Pancreas (tissue), 10 donors: Measurements from ENCODE around the gene ATG2B. TPM values are rescaled to one million over a fixed set of nuclear protein-coding genes. Genes with fewer than 3 reads are reported as not detected.

Experiments
- ATAC-seq, 4 donors: fragments of 200-7000 bp; cut with Tn5 transposase; one replicate each; pipeline versions ENCODE4 v1.8.0 to v1.9.1; 2020; ENCODE audit warnings: mild to moderate bottlenecking in 4 of 4, moderate library complexity in 4 of 4
- DNase-seq, 6 donors: peaks; one replicate each; pipeline ENCODE4 v3.0.0-alpha.2; 2020
- FAIRE-seq: peaks from 2 replicates; lab custom pipeline; 2012; peaks lifted over from hg19 to GRCh38; lab: Jason Lieb, UNC
- H3K27ac ChIP-seq, 4 donors: fragments of 200-600 bp; sonication (generic); 1 replicate in 3 of 4; 2 replicates in 1 of 4; pipeline versions ENCODE4 v1.5.0 to v1.8.0; 2020
- H3K27me3 ChIP-seq, 4 donors: fragments of 200-600 bp; one replicate each; pipeline ENCODE4 v1.8.0; 2021
- H3K36me3 ChIP-seq, 3 donors: fragments of 200-600 bp; sonication (generic) in 1 of 3; one replicate each; pipeline versions ENCODE4 v1.5.0 to v1.8.0; 2020 to 2021
- H3K4me1 ChIP-seq, 3 donors: fragments of 200-600 bp; one replicate each; pipeline ENCODE4 v1.8.0; 2021
- H3K4me3 ChIP-seq, 4 donors: fragments of 200-600 bp; sonication (generic) in 2 of 4; one replicate each; pipeline versions ENCODE4 v1.5.0 to v1.8.0; 2020 to 2021
- H3K9me3 ChIP-seq, 4 donors: fragments of 200-600 bp; one replicate each; pipeline ENCODE4 v1.8.0; 2021
- WGBS, 2 donors: extraction: QIAGEN DNeasy Blood & Tissue Kit; methylation state at CpG; one replicate each; pipeline ENCODE4 v1.1.7; 2013; 5-methylcytosine and 5-hydroxymethylcytosine counted together
- intact Hi-C, 3 donors: fragments of 100-400 bp; cut with DNase I; formaldehyde crosslinking; loops; one replicate each; pipeline versions ENCODE4 v1.11.1 to v1.14.2; 2022
- polyA plus RNA-seq, 2 donors: library from polyadenylated mRNA; stranded (reverse); fragments of 200-250 nt; gene quantifications; one replicate each; pipeline ENCODE4 v1.2.3, GENCODE V29; 2013
- total RNA-seq, 6 donors: library from RNA; stranded (reverse); fragmentation: NEBNext Ultra II Directional in 4 of 6; extraction: Animal tissue kit (Norgen Biotek cat#: 25700) in 4 of 6; gene quantifications; one replicate each; pipeline versions ENCODE4 v1.2.1 to v1.2.4, GENCODE V29; 2021 to 2023
- TF ChIP-seq, protein P1 (sequence below), 4 donors: fragments of 200-600 bp; sonication (generic) in 3 of 4; IDR thresholded peaks; one replicate each; pipeline versions ENCODE4 v1.5.0 to v1.8.0; 2021; ENCODE audit warnings: antibody characterized with exemption in 4 of 4
- donor health status: healthy with polysubstance abuse.
- donor health status: DM: no; HTN: no; CAD: no; lungs with moderate emphysema.
- donor health status: DM: no; HTN: no; CAD: no.
- donor health status: control.
- donor health status: control.
- donor health status: Bipolar disorder and iron deficiency.
- donor health status: DM: yes; HTN: yes; CAD: no.
- donor health status: DM: no; HTN: no; CAD: no.
- donor health status: DM: no; HTN: no; CAD: no.
- donor health status: DM: yes; HTN: yes; CAD: no.

The ATG2B gene
- total and polyA plus RNA-seq, 8 donors: 7.4 to 23.4 (median 19.7) TPM

GRCh38 chr14:96272777-96273473 is 90.2 kb downstream of the ATG2B start:
- H3K27ac ChIP-seq: peak overlapping the region in 1 of 4 donors; percentile 51
- DNase-seq: peak in 1 of 6 donors; percentile 47
- no peaks in the 10 kb centered on the region for H3K36me3 ChIP-seq
- H3K27me3 ChIP-seq: no peaks in the 10 kb centered on the region
- H3K4me3 ChIP-seq: no peak overlapping the region
- TF ChIP-seq, protein P1, sequence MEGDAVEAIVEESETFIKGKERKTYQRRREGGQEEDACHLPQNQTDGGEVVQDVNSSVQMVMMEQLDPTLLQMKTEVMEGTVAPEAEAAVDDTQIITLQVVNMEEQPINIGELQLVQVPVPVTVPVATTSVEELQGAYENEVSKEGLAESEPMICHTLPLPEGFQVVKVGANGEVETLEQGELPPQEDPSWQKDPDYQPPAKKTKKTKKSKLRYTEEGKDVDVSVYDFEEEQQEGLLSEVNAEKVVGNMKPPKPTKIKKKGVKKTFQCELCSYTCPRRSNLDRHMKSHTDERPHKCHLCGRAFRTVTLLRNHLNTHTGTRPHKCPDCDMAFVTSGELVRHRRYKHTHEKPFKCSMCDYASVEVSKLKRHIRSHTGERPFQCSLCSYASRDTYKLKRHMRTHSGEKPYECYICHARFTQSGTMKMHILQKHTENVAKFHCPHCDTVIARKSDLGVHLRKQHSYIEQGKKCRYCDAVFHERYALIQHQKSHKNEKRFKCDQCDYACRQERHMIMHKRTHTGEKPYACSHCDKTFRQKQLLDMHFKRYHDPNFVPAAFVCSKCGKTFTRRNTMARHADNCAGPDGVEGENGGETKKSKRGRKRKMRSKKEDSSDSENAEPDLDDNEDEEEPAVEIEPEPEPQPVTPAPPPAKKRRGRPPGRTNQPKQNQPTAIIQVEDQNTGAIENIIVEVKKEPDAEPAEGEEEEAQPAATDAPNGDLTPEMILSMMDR (IDR thresholded peaks at IDR 0.05): no peak
- ATAC-seq: peak in 3 of 4 donors; percentile 16 to 26 (median 17)
- whole genome bisulfite sequencing, 2 donors: 19 to 23% methylated on average over 3 of the region's 3 CpGs
- peaks cover 0 to 4% (median 0%) of the 10 kb centered on the region in 4 donors for H3K9me3 ChIP-seq
- FAIRE-seq: no peak
- H3K4me1 ChIP-seq: peaks cover 7 to 32% (median 24%) of the 10 kb centered on the region in 3 donors
- intact Hi-C loops: loop anchor here (5.0 to 10.0 kb wide), 2 partner anchors 171 to 178 kb away; no protein-coding TSS in a partner anchor

GRCh38 chr14:96271421-96271762 is 91.7 kb downstream of the ATG2B start:
- WGBS, 2 donors: 97 to 100% methylated on average over 1 of the region's 1 CpG
- ATAC-seq (no peak), FAIRE-seq (no peak), DNase-seq (no peak)
- intact Hi-C loops: loop anchor here (5.0 to 10.0 kb wide), 2 partner anchors 169 to 177 kb away; no protein-coding TSS in a partner anchor
- TF ChIP-seq, protein P1 (IDR thresholded peaks at IDR 0.05): no peak
- Histone ChIP-seq H3K4me1 (peaks cover 7 to 32% (median 27%) of the 10 kb centered on the region in 3 donors), H3K27ac (peak overlapping the region in 1 of 4 donors; percentile 81), H3K9me3 (no peaks in the 10 kb centered on the region), H3K36me3 (no peaks in the 10 kb centered on the region), H3K4me3 (no peak overlapping the region), H3K27me3 (no peaks in the 10 kb centered on the region)

- FAIRE-seq: no peak
Observed at GRCh38 chr14:96270565-96271420, 92.3 kb downstream of the ATG2B start.

DNA sequence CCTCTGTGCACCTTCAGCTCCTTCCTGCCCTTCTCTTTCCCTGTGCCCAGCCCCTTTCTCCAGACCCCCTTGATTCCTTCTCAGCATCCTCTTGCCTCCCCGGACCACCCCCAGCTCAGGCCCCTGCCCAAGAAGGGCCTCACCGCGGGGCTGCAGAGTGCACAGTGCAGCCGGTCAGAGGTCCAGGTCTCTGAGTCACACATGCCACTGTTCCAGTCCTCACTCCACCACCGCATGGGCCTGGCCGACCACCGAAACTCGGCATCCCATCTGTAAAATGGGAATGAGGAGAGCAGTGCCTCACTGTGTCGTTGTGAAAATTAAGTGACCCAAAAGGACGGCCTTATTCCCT is 93.8 kb downstream of the ATG2B start:
- 72 to 77% methylated on average over 10 of the region's 10 CpGs for WGBS, 2 donors
- Histone ChIP-seq H3K27ac (peak overlapping the region; percentile 59 to 81 (median 74)), H3K4me1 (peaks cover 7 to 22% (median 19%) of the 10 kb centered on the region in 3 donors), H3K9me3 (no peaks in the 10 kb centered on the region), H3K36me3 (no peaks in the 10 kb centered on the region), H3K4me3 (no peak overlapping the region), H3K27me3 (no peaks in the 10 kb centered on the region)
- intact Hi-C loops: no loop called here
- DNase-seq: no peak
- peak in 1 of 4 donors; percentile 4 for ATAC-seq
- TF ChIP-seq, protein P1 (IDR thresholded peaks at IDR 0.05): no peak
- no peak for FAIRE-seq

More at GRCh38 chr14:96270565-96271420, 92.3 kb downstream of the ATG2B start:
- DNase-seq (no peak), ATAC-seq (no peak)
- no peaks in the 10 kb centered on the region for H3K27me3 ChIP-seq
- H3K36me3 ChIP-seq: no peaks in the 10 kb centered on the region
- H3K27ac ChIP-seq: peak overlapping the region in 2 of 4 donors; percentile 80 to 81
- H3K4me3 ChIP-seq: no peak overlapping the region
- TF ChIP-seq, protein P1 (IDR thresholded peaks at IDR 0.05): no peak
- WGBS, 2 donors: 81 to 91% methylated on average over 8 of the region's 8 CpGs
- no peaks in the 10 kb centered on the region for H3K9me3 ChIP-seq
- intact Hi-C loops: loop anchor here (5.0 to 10.0 kb wide), 2 partner anchors 168 to 176 kb away; no protein-coding TSS in a partner anchor
- peaks cover 7 to 27% (median 22%) of the 10 kb centered on the region in 3 donors for H3K4me1 ChIP-seq
